Nephron (organoid): Measurements from ENCODE around the gene TRIO.

ENCODE experiments used
- H3K27ac Mint-ChIP-seq, 3 experiments: 2 replicates each; pipeline ENCODE4 v1.8.0; 2020; ENCODE audit warnings: mixed read lengths in 3 of 3, mild to moderate bottlenecking in 2 of 3, moderate library complexity in 1 of 3
- H3K27me3 Mint-ChIP-seq: 2 replicates; pipeline ENCODE4 v1.8.0; 2021; ENCODE audit warnings: low read depth, mild to moderate bottlenecking, moderate library complexity, mixed read lengths
- H3K36me3 Mint-ChIP-seq: 2 replicates; pipeline ENCODE4 v1.8.0; 2020; ENCODE audit warnings: low read depth, mixed read lengths
- H3K4me1 Mint-ChIP-seq: 2 replicates; pipeline ENCODE4 v1.8.0; 2020; ENCODE audit warnings: mixed read lengths
- H3K4me3 Mint-ChIP-seq, 3 experiments: 2 replicates each; pipeline ENCODE4 v1.8.0; 2020; ENCODE audit warnings: mild to moderate bottlenecking in 3 of 3, mixed read lengths in 3 of 3, moderate library complexity in 2 of 3
- H3K9me3 Mint-ChIP-seq: 2 replicates; pipeline ENCODE4 v1.8.0; 2020; ENCODE audit warnings: mixed read lengths
- TF ChIP-seq, protein P1 (sequence below), 3 experiments: fragments of 200-600 bp; sonication (generic); IDR thresholded peaks; one replicate each; pipeline ENCODE4 v1.5.0; 2021; ENCODE audit warnings: antibody characterized with exemption in 3 of 3; ENCODE audit not compliant: unreplicated experiment in 3 of 3

TRIO gene

DNA sequence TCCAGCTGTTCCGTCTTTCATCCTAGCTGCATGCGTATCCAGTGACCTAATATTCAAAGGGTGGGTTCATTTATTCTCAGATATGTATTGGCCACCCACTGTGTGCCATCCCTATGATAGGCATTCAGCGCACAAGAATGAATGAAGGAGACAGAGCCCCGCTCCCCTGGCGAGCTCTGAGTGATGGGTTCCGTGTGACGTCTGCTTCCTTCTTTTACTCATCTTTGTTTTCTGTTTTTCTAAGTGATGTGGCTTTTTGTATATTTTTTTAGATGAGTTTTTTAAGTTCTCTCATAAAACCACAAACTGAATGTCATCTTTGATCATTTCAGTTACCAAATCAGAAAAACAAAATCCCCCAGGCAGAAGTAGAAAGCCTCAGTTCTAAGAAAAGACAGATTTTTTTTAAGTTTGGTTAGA lies 270.2 kb downstream of the TRIO start:
- H3K9me3 Mint-ChIP-seq, result no peaks in the 10 kb centered on the region

DNA sequence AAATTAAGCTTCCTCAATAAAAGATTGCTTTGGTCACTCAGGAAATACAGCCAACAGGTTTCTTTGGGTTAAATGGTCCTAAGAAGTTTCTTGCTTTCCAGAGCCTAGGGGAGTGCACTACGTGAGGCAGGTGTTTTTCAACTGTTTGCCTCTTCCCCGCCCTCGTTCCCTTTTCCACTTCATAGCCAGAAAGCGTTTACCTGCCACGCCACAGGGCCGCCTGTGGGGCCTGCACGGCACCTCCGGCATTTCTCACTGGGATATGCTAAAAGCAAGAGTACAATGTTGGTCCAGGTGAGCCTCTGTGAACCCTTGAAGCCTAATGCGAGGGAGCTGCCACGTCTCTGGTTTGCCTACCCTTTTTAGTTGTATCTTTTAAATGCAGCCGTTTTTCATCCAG lies 270.9 kb downstream of the TRIO start:
- H3K27ac Mint-ChIP-seq, result peak overlapping the region in 2 of 3 experiments; percentile 40 to 98
- TF ChIP-seq, protein P1, sequence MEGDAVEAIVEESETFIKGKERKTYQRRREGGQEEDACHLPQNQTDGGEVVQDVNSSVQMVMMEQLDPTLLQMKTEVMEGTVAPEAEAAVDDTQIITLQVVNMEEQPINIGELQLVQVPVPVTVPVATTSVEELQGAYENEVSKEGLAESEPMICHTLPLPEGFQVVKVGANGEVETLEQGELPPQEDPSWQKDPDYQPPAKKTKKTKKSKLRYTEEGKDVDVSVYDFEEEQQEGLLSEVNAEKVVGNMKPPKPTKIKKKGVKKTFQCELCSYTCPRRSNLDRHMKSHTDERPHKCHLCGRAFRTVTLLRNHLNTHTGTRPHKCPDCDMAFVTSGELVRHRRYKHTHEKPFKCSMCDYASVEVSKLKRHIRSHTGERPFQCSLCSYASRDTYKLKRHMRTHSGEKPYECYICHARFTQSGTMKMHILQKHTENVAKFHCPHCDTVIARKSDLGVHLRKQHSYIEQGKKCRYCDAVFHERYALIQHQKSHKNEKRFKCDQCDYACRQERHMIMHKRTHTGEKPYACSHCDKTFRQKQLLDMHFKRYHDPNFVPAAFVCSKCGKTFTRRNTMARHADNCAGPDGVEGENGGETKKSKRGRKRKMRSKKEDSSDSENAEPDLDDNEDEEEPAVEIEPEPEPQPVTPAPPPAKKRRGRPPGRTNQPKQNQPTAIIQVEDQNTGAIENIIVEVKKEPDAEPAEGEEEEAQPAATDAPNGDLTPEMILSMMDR (IDR thresholded peaks at IDR 0.05; ENCODE audit: unreplicated experiment in 3 of 3), result no peak
- H3K4me1 Mint-ChIP-seq, result peaks cover 86% of the 10 kb centered on the region
- no peak overlapping the region for H3K4me3 Mint-ChIP-seq
- H3K36me3 Mint-ChIP-seq, result peaks cover 72% of the 10 kb centered on the region
- H3K27me3 Mint-ChIP-seq, result no peaks in the 10 kb centered on the region
- H3K9me3 Mint-ChIP-seq, result no peaks in the 10 kb centered on the region

More for the DNA sequence above, 270.2 kb downstream of the TRIO start:
- Mint-ChIP-seq H3K27ac (peak overlapping the region; percentile 53 to 98 (median 81)), H3K4me1 (peaks cover 82% of the 10 kb centered on the region), H3K36me3 (peaks cover 67% of the 10 kb centered on the region), H3K4me3 (no peak overlapping the region), H3K27me3 (no peaks in the 10 kb centered on the region)
- TF ChIP-seq, protein P1 (IDR thresholded peaks at IDR 0.05; ENCODE audit: unreplicated experiment in 3 of 3), result no peak

DNA sequence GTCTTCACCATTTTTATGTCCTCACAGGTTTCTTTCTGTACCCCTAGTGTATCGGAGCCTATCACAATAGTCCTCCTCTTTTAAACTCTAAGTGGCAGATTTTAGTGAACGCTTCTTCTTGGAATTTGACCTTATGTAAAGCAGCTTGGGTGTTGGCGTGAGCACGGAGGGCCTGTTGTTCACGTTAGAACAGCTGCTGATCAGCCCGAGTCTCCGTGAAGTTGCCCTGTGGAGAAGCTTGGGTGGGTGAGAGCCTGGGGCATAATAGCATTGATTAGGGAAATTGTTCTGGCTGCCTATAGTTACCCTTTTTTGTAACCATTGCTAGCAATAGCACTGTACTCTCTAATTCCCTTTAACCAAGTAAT lies 271.5 kb downstream of the TRIO start:
- TF ChIP-seq, protein P1 (IDR thresholded peaks at IDR 0.05; ENCODE audit: unreplicated experiment in 3 of 3), result no peak

DNA sequence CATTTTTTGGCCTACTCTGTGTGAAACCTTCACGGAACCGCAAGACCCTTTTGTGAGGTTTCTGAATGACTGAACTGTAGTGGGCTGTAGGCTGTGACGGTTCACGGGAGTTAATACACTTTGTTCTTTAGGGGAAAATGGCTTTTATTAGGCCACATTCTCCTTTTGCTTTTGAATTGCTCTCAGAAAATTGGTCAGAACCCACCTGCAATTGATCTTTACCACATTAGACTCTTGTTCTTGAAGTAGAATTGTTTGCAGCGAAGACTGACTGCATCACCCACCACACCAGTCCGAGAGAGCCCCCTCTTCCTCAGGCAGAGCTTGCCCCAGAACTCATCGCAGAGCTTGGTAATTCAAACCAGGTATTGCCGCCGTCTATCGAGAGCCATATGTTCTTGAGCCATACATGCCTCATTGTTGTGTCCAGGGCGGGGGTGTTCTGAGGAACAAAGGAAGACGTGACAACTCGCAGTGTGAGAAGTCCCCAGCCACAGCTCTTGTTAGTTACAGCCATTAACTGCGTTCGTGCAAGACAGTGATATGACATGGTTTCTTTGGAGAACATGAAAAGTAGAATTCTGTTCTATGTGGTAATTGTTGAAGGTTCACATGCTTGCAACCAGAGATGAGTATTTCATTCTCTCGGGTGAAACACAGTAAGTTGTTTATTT lies 272.0 kb downstream of the TRIO start:
- H3K9me3 Mint-ChIP-seq, result no peaks in the 10 kb centered on the region
- peak overlapping the region; percentile 96 to 99 (median 98) for H3K27ac Mint-ChIP-seq
- H3K4me1 Mint-ChIP-seq, result peaks cover 82% of the 10 kb centered on the region
- H3K36me3 Mint-ChIP-seq, result peaks cover 73% of the 10 kb centered on the region
- TF ChIP-seq, protein P1 (IDR thresholded peaks at IDR 0.05; ENCODE audit: unreplicated experiment in 3 of 3), result no peak
- H3K27me3 Mint-ChIP-seq, result no peaks in the 10 kb centered on the region
- no peak overlapping the region for H3K4me3 Mint-ChIP-seq

More for the DNA sequence above, 271.5 kb downstream of the TRIO start:
- Mint-ChIP-seq H3K27ac (peak overlapping the region in 2 of 3 experiments; percentile 5 to 98), H3K36me3 (peaks cover 73% of the 10 kb centered on the region), H3K4me1 (peaks cover 85% of the 10 kb centered on the region), H3K4me3 (no peak overlapping the region), H3K27me3 (no peaks in the 10 kb centered on the region), H3K9me3 (no peaks in the 10 kb centered on the region)

DNA sequence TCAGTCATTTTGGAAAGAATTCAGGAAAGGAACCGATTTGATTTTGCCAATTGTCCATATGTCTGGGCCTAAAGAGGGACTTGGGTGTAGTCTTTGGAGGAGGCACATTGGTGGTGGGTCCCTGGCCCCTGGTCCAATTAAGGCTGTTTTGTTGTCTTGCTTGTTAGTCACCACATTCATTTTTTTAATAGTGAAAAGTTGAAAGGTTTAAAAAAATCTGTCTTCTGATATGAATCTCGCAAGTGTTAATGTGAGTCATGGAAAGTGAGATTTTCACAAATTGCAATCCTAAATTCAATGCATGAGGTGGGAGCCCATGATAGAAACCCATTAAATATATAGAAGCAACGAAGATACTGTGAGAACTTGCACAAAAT lies 272.5 kb downstream of the TRIO start:
- Mint-ChIP-seq H3K27me3 (no peaks in the 10 kb centered on the region), H3K36me3 (peaks cover 72% of the 10 kb centered on the region), H3K4me3 (peak overlapping the region in 1 of 3 experiments; percentile 19), H3K4me1 (peaks cover 82% of the 10 kb centered on the region), H3K27ac (peak overlapping the region; percentile 96 to 99 (median 98)), H3K9me3 (no peaks in the 10 kb centered on the region)
- TF ChIP-seq, protein P1 (IDR thresholded peaks at IDR 0.05; ENCODE audit: unreplicated experiment in 3 of 3), result no peak
